ENCODE results near the gene IVNS1ABP. TPM values are rescaled to one million over a fixed set of nuclear protein-coding genes. Genes with fewer than 3 reads are reported as not detected.
A peak's percentile ranks its signal among the peaks of the same experiment; 100 is the strongest.

The IVNS1ABP gene
- total RNA-seq, 1 experiment from 2014 or later = 239 TPM

GRCh38 chr1:185312361-185313138, 4.5 kb downstream of the IVNS1ABP start:
- in situ Hi-C loops (cut with HindIII; ENCODE audit: low pct_unique_long_range_greater_than_20kb, low sequenced_read_pairs) = no loop called here
- no peak for DNase-seq (ENCODE audit: low read depth, low spot score)

- DNase-seq (ENCODE audit: low read depth, low spot score) = no peak
- in situ Hi-C loops (cut with HindIII; ENCODE audit: low pct_unique_long_range_greater_than_20kb, low sequenced_read_pairs) = no loop called here
Measured at GRCh38 chr1:185311589-185312225, 5.3 kb downstream of the IVNS1ABP start.

GRCh38 chr1:185309566-185309965, 7.5 kb downstream of the IVNS1ABP start:
- in situ Hi-C loops (cut with HindIII; ENCODE audit: low pct_unique_long_range_greater_than_20kb, low sequenced_read_pairs) = no loop called here
- DNase-seq (ENCODE audit: low read depth, low spot score) = no peak

- in situ Hi-C loops (cut with HindIII; ENCODE audit: low pct_unique_long_range_greater_than_20kb, low sequenced_read_pairs) = no loop called here
- no peak for DNase-seq (ENCODE audit: low read depth, low spot score)
Measured at GRCh38 chr1:185308126-185308525, 8.9 kb downstream of the IVNS1ABP start.

- no peak for DNase-seq (ENCODE audit: low read depth, low spot score)
- in situ Hi-C loops (cut with HindIII; ENCODE audit: low pct_unique_long_range_greater_than_20kb, low sequenced_read_pairs) = no loop called here
Measured at GRCh38 chr1:185305419-185305818, 11.6 kb downstream of the IVNS1ABP start.

- DNase-seq (ENCODE audit: low read depth, low spot score) = peak; percentile 45
- in situ Hi-C loops (cut with HindIII; ENCODE audit: low pct_unique_long_range_greater_than_20kb, low sequenced_read_pairs) = no loop called here
Measured at GRCh38 chr1:185300152-185300551, 16.9 kb downstream of the IVNS1ABP start.

GRCh38 chr1:185297982-185298381, 19.1 kb downstream of the IVNS1ABP start:
- DNase-seq (ENCODE audit: low read depth, low spot score) = no peak
- in situ Hi-C loops (cut with HindIII; ENCODE audit: low pct_unique_long_range_greater_than_20kb, low sequenced_read_pairs) = loop anchor here (10.0 kb wide), 1 partner anchor 117 kb away; no protein-coding TSS in a partner anchor

- in situ Hi-C loops (cut with HindIII; ENCODE audit: low pct_unique_long_range_greater_than_20kb, low sequenced_read_pairs) = loop anchor here (10.0 kb wide), 1 partner anchor 120 kb away; no protein-coding TSS in a partner anchor
- DNase-seq (ENCODE audit: low read depth, low spot score) = no peak
Measured at GRCh38 chr1:185295091-185295490, 22.0 kb downstream of the IVNS1ABP start.

- in situ Hi-C loops (cut with HindIII; ENCODE audit: low pct_unique_long_range_greater_than_20kb, low sequenced_read_pairs) = loop anchor here (10.0 kb wide), 1 partner anchor 121 kb away; no protein-coding TSS in a partner anchor
- no peak for DNase-seq (ENCODE audit: low read depth, low spot score)
Measured at GRCh38 chr1:185293967-185294542, 23.0 kb downstream of the IVNS1ABP start.

- DNase-seq (ENCODE audit: low read depth, low spot score) = no peak
- in situ Hi-C loops (cut with HindIII; ENCODE audit: low pct_unique_long_range_greater_than_20kb, low sequenced_read_pairs) = loop anchor here (10.0 kb wide), 1 partner anchor 123 kb away; no protein-coding TSS in a partner anchor
Measured at GRCh38 chr1:185292237-185292636, 24.8 kb downstream of the IVNS1ABP start.

- DNase-seq (ENCODE audit: low read depth, low spot score) = no peak
- in situ Hi-C loops (cut with HindIII; ENCODE audit: low pct_unique_long_range_greater_than_20kb, low sequenced_read_pairs) = loop anchor here (10.0 kb wide), 1 partner anchor 123 kb away; no protein-coding TSS in a partner anchor
Measured at GRCh38 chr1:185291652-185292051, 25.4 kb downstream of the IVNS1ABP start.

- in situ Hi-C loops (cut with HindIII; ENCODE audit: low pct_unique_long_range_greater_than_20kb, low sequenced_read_pairs) = loop anchor here (10.0 kb wide), 1 partner anchor 124 kb away; no protein-coding TSS in a partner anchor
- no peak for DNase-seq (ENCODE audit: low read depth, low spot score)
Measured at GRCh38 chr1:185291159-185291558, 25.9 kb downstream of the IVNS1ABP start.

GRCh38 chr1:185289880-185290279, 27.2 kb downstream of the IVNS1ABP start:
- no peak for DNase-seq (ENCODE audit: low read depth, low spot score)
- in situ Hi-C loops (cut with HindIII; ENCODE audit: low pct_unique_long_range_greater_than_20kb, low sequenced_read_pairs) = loop anchor here (10.0 kb wide), 1 partner anchor 125 kb away; no protein-coding TSS in a partner anchor

GRCh38 chr1:185288435-185288834, 28.6 kb downstream of the IVNS1ABP start:
- in situ Hi-C loops (cut with HindIII; ENCODE audit: low pct_unique_long_range_greater_than_20kb, low sequenced_read_pairs) = no loop called here

GRCh38 chr1:185287451-185287850, 29.6 kb downstream of the IVNS1ABP start:
- no peak for DNase-seq (ENCODE audit: low read depth, low spot score)
- in situ Hi-C loops (cut with HindIII; ENCODE audit: low pct_unique_long_range_greater_than_20kb, low sequenced_read_pairs) = no loop called here

More at GRCh38 chr1:185288435-185288834, 28.6 kb downstream of the IVNS1ABP start:
- DNase-seq (ENCODE audit: low read depth, low spot score) = no peak

GRCh38 chr1:185284533-185285276, 32.3 kb downstream of the IVNS1ABP start:
- in situ Hi-C loops (cut with HindIII; ENCODE audit: low pct_unique_long_range_greater_than_20kb, low sequenced_read_pairs) = no loop called here
- DNase-seq (ENCODE audit: low read depth, low spot score) = no peak

- no peak for DNase-seq (ENCODE audit: low read depth, low spot score)
- in situ Hi-C loops (cut with HindIII; ENCODE audit: low pct_unique_long_range_greater_than_20kb, low sequenced_read_pairs) = no loop called here
Measured at GRCh38 chr1:185284116-185284515, 32.9 kb downstream of the IVNS1ABP start.

GRCh38 chr1:185281245-185281644, 35.8 kb downstream of the IVNS1ABP start:
- DNase-seq (ENCODE audit: low read depth, low spot score) = no peak
- in situ Hi-C loops (cut with HindIII; ENCODE audit: low pct_unique_long_range_greater_than_20kb, low sequenced_read_pairs) = no loop called here
